Osteocyte (in vitro differentiated cells): ENCODE measurements around the gene CCL21. TPM values are rescaled to one million over a fixed set of nuclear protein-coding genes. Genes with fewer than 3 reads are reported as not detected.
"Not testable (repeated sequence)": the region's sequence is repeated elsewhere in the genome, so short reads cannot be mapped to it uniquely, and the experiment has no call there.

Source experiments
- DNase-seq: peaks from one replicate; pipeline ENCODE4 v3.0.0; 2021; ENCODE audit warnings: mixed read lengths; ENCODE audit not compliant: unreplicated experiment; ENCODE audit errors: extremely low spot score
- H3K27ac Mint-ChIP-seq: one replicate; pipeline ENCODE4 v1.8.0; 2021; ENCODE audit warnings: mild to moderate bottlenecking, mixed read lengths; ENCODE audit not compliant: unreplicated experiment
- H3K27me3 Mint-ChIP-seq: one replicate; pipeline ENCODE4 v1.8.0; 2021; ENCODE audit warnings: mixed read lengths; ENCODE audit not compliant: unreplicated experiment
- H3K36me3 Mint-ChIP-seq: one replicate; pipeline ENCODE4 v1.8.0; 2021; ENCODE audit warnings: mixed read lengths; ENCODE audit not compliant: unreplicated experiment
- H3K4me1 Mint-ChIP-seq: one replicate; pipeline ENCODE4 v1.8.0; 2021; ENCODE audit warnings: mixed read lengths; ENCODE audit not compliant: unreplicated experiment
- H3K4me3 Mint-ChIP-seq: one replicate; pipeline ENCODE4 v1.8.0; 2021; ENCODE audit warnings: mild to moderate bottlenecking, moderate library complexity, mixed read lengths; ENCODE audit not compliant: unreplicated experiment
- H3K9me3 Mint-ChIP-seq: one replicate; pipeline ENCODE4 v1.8.0; 2021; ENCODE audit warnings: mixed read lengths; ENCODE audit not compliant: unreplicated experiment
- total RNA-seq: library from RNA; stranded (reverse); gene quantifications from 2 replicates; pipeline ENCODE4 v1.2.1, GENCODE V29; 2021
- TF ChIP-seq, protein P1 (sequence below): fragments of 200-600 bp; sonication (generic); IDR thresholded peaks from 2 replicates; pipeline ENCODE4 v1.5.0; 2021; ENCODE audit warnings: antibody characterized with exemption, mild to moderate bottlenecking, moderate library complexity

CCL21 gene
- total RNA-seq, 1 donor from 2014 or later: not detected

GRCh38 chr9:34742710-34743109, 32.8 kb upstream of the CCL21 start:
- no peak overlapping the region for H3K27ac Mint-ChIP-seq
- peaks cover 31% of the 10 kb centered on the region for H3K27me3 Mint-ChIP-seq
- TF ChIP-seq, protein P1, sequence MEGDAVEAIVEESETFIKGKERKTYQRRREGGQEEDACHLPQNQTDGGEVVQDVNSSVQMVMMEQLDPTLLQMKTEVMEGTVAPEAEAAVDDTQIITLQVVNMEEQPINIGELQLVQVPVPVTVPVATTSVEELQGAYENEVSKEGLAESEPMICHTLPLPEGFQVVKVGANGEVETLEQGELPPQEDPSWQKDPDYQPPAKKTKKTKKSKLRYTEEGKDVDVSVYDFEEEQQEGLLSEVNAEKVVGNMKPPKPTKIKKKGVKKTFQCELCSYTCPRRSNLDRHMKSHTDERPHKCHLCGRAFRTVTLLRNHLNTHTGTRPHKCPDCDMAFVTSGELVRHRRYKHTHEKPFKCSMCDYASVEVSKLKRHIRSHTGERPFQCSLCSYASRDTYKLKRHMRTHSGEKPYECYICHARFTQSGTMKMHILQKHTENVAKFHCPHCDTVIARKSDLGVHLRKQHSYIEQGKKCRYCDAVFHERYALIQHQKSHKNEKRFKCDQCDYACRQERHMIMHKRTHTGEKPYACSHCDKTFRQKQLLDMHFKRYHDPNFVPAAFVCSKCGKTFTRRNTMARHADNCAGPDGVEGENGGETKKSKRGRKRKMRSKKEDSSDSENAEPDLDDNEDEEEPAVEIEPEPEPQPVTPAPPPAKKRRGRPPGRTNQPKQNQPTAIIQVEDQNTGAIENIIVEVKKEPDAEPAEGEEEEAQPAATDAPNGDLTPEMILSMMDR: no peak
- no peaks in the 10 kb centered on the region for H3K9me3 Mint-ChIP-seq
- no peak overlapping the region for H3K4me3 Mint-ChIP-seq
- no peaks in the 10 kb centered on the region for H3K36me3 Mint-ChIP-seq
- no peaks in the 10 kb centered on the region for H3K4me1 Mint-ChIP-seq
- no peak for DNase-seq

- TF ChIP-seq, protein P1: no peak
- H3K36me3 Mint-ChIP-seq: no peaks in the 10 kb centered on the region
- no peaks in the 10 kb centered on the region for H3K4me1 Mint-ChIP-seq
- H3K9me3 Mint-ChIP-seq: no peaks in the 10 kb centered on the region
- DNase-seq: no peak
- H3K27me3 Mint-ChIP-seq: peaks cover 33% of the 10 kb centered on the region
- H3K27ac Mint-ChIP-seq: no peak overlapping the region
- H3K4me3 Mint-ChIP-seq: no peak overlapping the region
Observed at GRCh38 chr9:34741628-34742027, 31.7 kb upstream of the CCL21 start.

DNA sequence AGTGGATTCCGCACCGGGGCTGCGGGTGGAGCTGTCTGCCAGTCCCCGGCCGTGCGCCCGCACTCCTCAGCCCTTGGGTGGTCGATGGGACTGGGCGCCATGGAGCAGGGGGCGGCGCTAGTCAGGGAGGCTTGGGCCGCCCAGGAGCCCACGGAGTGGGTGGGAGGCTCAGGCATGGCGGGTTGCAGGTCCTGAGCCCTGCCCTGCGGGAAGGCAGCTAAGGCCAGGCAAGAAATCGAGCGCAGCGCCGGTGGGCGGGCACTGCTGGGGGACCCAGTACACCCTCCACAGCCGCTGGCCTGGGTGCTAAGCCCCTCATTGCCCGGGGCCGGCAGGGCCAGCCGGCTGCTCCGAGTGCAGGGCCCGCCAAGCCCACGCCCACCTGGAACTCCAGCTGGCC, 30.2 kb upstream of the CCL21 start:
- not testable (repeated sequence) for H3K9me3 Mint-ChIP-seq, H3K4me3 Mint-ChIP-seq, H3K36me3 Mint-ChIP-seq, H3K27ac Mint-ChIP-seq, DNase-seq, H3K4me1 Mint-ChIP-seq
- H3K27me3 Mint-ChIP-seq: peaks cover 31% of the 10 kb centered on the region

DNA sequence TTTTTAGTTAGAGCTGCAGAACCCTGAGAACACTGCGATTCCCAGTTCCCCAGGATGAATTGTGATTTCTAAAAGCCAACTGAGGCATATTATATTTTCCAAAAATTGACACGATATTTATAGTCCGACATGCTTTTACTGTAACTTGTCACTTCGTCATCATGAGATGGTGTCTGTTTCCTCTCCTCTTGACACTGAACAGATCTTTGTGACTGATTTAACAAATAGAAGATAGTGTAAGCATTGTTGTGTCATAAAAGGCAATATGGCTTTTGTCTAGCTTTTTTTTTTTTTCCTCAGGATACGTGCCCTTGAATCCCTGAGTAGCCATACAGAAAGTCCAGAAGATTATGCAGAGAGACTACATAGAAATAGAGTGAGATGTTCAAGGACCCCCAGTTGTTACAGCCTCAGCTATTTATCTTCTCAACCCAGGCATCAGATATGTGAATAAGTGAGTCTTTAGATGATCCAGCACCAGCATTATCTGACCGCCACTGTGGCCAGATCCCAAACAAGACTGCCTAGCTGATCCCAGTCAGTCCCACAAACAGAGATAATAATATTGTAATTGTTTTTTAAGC, 27.8 kb upstream of the CCL21 start:
- Mint-ChIP-seq H3K27me3 (peaks cover 27% of the 10 kb centered on the region), H3K4me3 (no peak overlapping the region), H3K9me3 (no peaks in the 10 kb centered on the region), H3K4me1 (no peaks in the 10 kb centered on the region), H3K27ac (no peak overlapping the region), H3K36me3 (no peaks in the 10 kb centered on the region)
- DNase-seq: no peak
- TF ChIP-seq, protein P1: no peak

DNA sequence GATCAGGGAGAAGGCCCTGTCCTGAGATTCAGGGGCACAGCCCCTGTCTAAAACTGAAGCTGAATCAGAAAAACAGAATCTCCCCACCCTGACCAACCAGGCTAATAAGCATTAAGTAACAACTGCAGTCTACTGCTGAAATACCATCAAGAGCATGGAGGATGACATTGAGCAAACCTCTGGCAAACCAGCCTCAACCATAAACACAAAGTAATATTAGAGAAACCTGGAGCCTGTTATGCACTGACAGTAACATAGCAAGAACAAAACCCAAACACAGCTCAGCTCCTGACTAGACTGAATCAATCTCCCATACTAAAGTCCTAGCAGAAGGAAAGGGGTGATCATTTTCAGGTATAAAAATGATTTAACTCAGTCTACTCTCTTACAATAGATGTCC, 24.8 kb upstream of the CCL21 start:
- Mint-ChIP-seq H3K27me3 (peaks cover 40% of the 10 kb centered on the region), H3K36me3 (no peaks in the 10 kb centered on the region), H3K27ac (no peak overlapping the region), H3K4me3 (no peak overlapping the region), H3K9me3 (no peaks in the 10 kb centered on the region), H3K4me1 (no peaks in the 10 kb centered on the region)
- DNase-seq: no peak
- TF ChIP-seq, protein P1: no peak

GRCh38 chr9:34732886-34733285, 22.9 kb upstream of the CCL21 start:
- no peak for DNase-seq
- peaks cover 51% of the 10 kb centered on the region for H3K27me3 Mint-ChIP-seq
- no peak overlapping the region for H3K27ac Mint-ChIP-seq
- H3K4me3 Mint-ChIP-seq: no peak overlapping the region
- H3K9me3 Mint-ChIP-seq: no peaks in the 10 kb centered on the region
- H3K4me1 Mint-ChIP-seq: no peaks in the 10 kb centered on the region
- TF ChIP-seq, protein P1: no peak
- no peaks in the 10 kb centered on the region for H3K36me3 Mint-ChIP-seq
